Measurements from ENCODE around the gene MYO7B. TPM values are rescaled to one million over a fixed set of nuclear protein-coding genes. Genes with fewer than 3 reads are reported as not detected.
A peak's percentile ranks its signal among the peaks of the same experiment; 100 is the strongest.

MYO7B gene
- total and polyA plus RNA-seq, 2 donors (not counting 1 experiment from before 2014, with no cell fraction given) = 5.0 to 68.2 TPM

GRCh38 chr2:127563458-127564428 lies 28.3 kb downstream of the MYO7B start:
- intact Hi-C loops (cut with micrococcal nuclease) = no loop called here
- Histone ChIP-seq H3K4me1 (ENCODE audit: control insufficient read depth in 2 of 2, insufficient read depth in 2 of 2, low read length in 2 of 2) (peaks cover 6 to 15% of the 10 kb centered on the region in 2 donors), H3K4me3 (ENCODE audit: control extremely low read depth in 1 of 5, extremely low read depth in 1 of 5, insufficient read depth in 1 of 5, low read depth in 2 of 5, low read length in 4 of 5) (no peak overlapping the region), H4K20me1 (ENCODE audit: control insufficient read depth, insufficient read depth, low read length, poor library complexity, severe bottlenecking) (no peaks in the 10 kb centered on the region), H3K36me3 (replicated peaks in 1 of 2; ENCODE audit: control extremely low read depth in 1 of 2, control insufficient read depth in 1 of 2, extremely low read depth in 1 of 2, insufficient read depth in 2 of 2, low read length in 1 of 2) (no peaks in the 10 kb centered on the region), H2AFZ (ENCODE audit: insufficient read depth, low read depth, low read length, poor library complexity, severe bottlenecking) (peak overlapping the region; percentile 58), H3K79me2 (ENCODE audit: control insufficient read depth, insufficient read depth, low read length) (no peaks in the 10 kb centered on the region), H3K9me3 (ENCODE audit: control extremely low read depth in 1 of 3, control insufficient read depth in 2 of 3, insufficient read depth in 1 of 3, low read length in 2 of 3) (no peaks in the 10 kb centered on the region), H3K9ac (ENCODE audit: low read length) (no peak overlapping the region), H3K4me2 (replicated peaks; ENCODE audit: low read depth, low read length, poor library complexity, severe bottlenecking) (peak overlapping the region; percentile 22), H3K27ac (ENCODE audit: low read length in 2 of 2) (no peak overlapping the region), H3K27me3 (replicated peaks in 1 of 4; ENCODE audit: control extremely low read depth in 1 of 4, control insufficient read depth in 3 of 4, insufficient read depth in 4 of 4, low read length in 3 of 4) (peaks cover 0 to 4% (median 0%) of the 10 kb centered on the region in 4 experiments)
- H3K4me1 Mint-ChIP-seq = peaks cover 14% of the 10 kb centered on the region
- no peak overlapping the region for H3K27ac Mint-ChIP-seq
- TF ChIP-seq EZH2 (IDR thresholded peaks at IDR 0.05; ENCODE audit: borderline replicate concordance, insufficient read depth, low read depth, low read length, poor library complexity, severe bottlenecking) (no peak), CTCF (IDR thresholded peaks at IDR 0.05) (no peak)
- 91% methylated on average over 10 of the region's 14 CpGs for WGBS (ENCODE audit: insufficient coverage)
- H3K27me3 Mint-ChIP-seq = peaks cover 4% of the 10 kb centered on the region
- DNase-seq (peak; percentile 38), ATAC-seq (ENCODE audit: low read depth) (peak; percentile 33)
- H3K9me3 Mint-ChIP-seq (ENCODE audit: insufficient read depth) = peaks cover 2% of the 10 kb centered on the region
- no peak overlapping the region for H3K4me3 Mint-ChIP-seq
- ChIA-PET CTCF (interaction anchor here (1.4 to 2.4 kb wide), 2 partner anchors 28 to 86 kb away, joined by 6 to 9 read pairs; no protein-coding TSS in a partner anchor), POLR2A (no interaction called here)

Measured in B cell (primary cell).